ENCODE data around the gene THSD4.

THSD4 gene

DNA sequence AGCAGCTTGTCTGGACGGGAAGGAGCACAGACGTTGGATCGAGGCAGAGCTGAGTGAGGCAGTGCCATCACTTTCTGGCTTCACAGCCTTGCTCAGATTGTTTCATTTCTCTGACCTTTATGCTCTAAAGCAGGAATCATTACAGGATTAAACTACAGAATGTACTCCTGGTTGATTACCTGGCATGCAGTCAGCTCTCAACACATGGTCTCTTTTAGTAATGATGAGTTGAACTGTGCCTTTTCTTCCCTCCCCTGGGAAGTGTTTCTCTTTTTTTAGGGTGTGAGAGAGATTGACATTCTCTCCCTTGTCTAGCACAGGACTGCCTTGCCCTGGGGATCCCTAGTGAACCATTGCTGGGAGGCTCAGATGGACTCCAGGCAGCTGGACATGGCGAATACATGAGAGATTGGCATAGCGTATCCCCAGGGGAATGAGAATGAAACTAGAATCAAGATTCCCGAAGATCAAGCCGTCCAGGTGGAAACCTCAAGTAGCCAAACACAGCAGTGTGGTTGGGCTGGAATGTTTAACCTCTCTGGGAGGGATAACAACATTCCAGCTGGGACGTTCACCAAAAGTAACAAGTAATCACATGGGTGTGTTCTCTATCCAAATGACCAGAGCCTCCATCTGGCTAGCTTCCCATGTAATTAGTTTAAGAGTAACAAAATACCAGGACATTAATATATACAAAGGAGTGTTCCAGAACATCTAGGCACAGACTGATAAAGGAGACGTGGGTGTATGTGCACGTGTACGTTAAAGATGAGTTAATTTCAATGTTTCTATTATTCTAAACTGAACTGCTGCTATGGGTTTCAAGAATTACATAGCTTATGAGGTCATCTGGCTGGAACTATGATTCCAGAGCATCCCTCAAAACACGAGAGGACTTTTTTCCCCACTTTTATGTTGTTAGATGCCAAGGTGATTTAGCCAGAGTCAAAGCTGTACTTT is 576.5 kb downstream of the THSD4 start:
- Histone ChIP-seq H3K9ac (ENCODE audit: low read length) (no peak overlapping the region), H3K4me2 (ENCODE audit: low read length) (no peak overlapping the region), H3K27me3 (ENCODE audit: insufficient read depth, low read length) (no peaks in the 10 kb centered on the region), H3K36me3 (ENCODE audit: insufficient read depth, low read length) (no peaks in the 10 kb centered on the region), H3K79me2 (ENCODE audit: insufficient read depth, low read length) (no peaks in the 10 kb centered on the region), H3K9me3 (ENCODE audit: low read length) (no peaks in the 10 kb centered on the region), H4K20me1 (ENCODE audit: insufficient read depth, low read length) (no peaks in the 10 kb centered on the region), H3K4me3 (ENCODE audit: low read depth, low read length, poor library complexity, severe bottlenecking) (no peak overlapping the region), H3K4me1 (ENCODE audit: insufficient read depth, low read length, severe bottlenecking) (no peaks in the 10 kb centered on the region), H3K27ac (ENCODE audit: low read depth, low read length, poor library complexity, severe bottlenecking) (no peak overlapping the region), H3F3A (ENCODE audit: insufficient read depth, low read length) (no peaks in the 10 kb centered on the region), H2AFZ (ENCODE audit: low read length) (no peak overlapping the region), H3K9me2 (ENCODE audit: low read depth, low read length) (no peaks in the 10 kb centered on the region)
- TF ChIP-seq, protein P1, sequence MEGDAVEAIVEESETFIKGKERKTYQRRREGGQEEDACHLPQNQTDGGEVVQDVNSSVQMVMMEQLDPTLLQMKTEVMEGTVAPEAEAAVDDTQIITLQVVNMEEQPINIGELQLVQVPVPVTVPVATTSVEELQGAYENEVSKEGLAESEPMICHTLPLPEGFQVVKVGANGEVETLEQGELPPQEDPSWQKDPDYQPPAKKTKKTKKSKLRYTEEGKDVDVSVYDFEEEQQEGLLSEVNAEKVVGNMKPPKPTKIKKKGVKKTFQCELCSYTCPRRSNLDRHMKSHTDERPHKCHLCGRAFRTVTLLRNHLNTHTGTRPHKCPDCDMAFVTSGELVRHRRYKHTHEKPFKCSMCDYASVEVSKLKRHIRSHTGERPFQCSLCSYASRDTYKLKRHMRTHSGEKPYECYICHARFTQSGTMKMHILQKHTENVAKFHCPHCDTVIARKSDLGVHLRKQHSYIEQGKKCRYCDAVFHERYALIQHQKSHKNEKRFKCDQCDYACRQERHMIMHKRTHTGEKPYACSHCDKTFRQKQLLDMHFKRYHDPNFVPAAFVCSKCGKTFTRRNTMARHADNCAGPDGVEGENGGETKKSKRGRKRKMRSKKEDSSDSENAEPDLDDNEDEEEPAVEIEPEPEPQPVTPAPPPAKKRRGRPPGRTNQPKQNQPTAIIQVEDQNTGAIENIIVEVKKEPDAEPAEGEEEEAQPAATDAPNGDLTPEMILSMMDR (IDR thresholded peaks at IDR 0.05; ENCODE audit: low read length), result no peak
- no peak for TF ChIP-seq EZH2 (IDR thresholded peaks at IDR 0.05; ENCODE audit: borderline replicate concordance, low read length)

GRCh38 chr15:71697236-71697635 is 582.0 kb downstream of the THSD4 start:
- Histone ChIP-seq H3F3A (ENCODE audit: insufficient read depth, low read length) (no peaks in the 10 kb centered on the region), H3K9me3 (ENCODE audit: low read length) (no peaks in the 10 kb centered on the region), H3K27ac (ENCODE audit: low read depth, low read length, poor library complexity, severe bottlenecking) (no peak overlapping the region), H3K79me2 (ENCODE audit: insufficient read depth, low read length) (no peaks in the 10 kb centered on the region), H3K36me3 (ENCODE audit: insufficient read depth, low read length) (no peaks in the 10 kb centered on the region), H3K9me2 (ENCODE audit: low read depth, low read length) (no peaks in the 10 kb centered on the region), H3K4me3 (ENCODE audit: low read depth, low read length, poor library complexity, severe bottlenecking) (no peak overlapping the region), H4K20me1 (ENCODE audit: insufficient read depth, low read length) (no peaks in the 10 kb centered on the region), H3K4me1 (ENCODE audit: insufficient read depth, low read length, severe bottlenecking) (no peaks in the 10 kb centered on the region), H3K9ac (ENCODE audit: low read length) (no peak overlapping the region), H3K4me2 (ENCODE audit: low read length) (no peak overlapping the region), H3K27me3 (ENCODE audit: insufficient read depth, low read length) (0 out of 2 replicates have a peak, but pooled peaks cover 4% of the 10 kb centered on the region), H2AFZ (ENCODE audit: low read length) (no peak overlapping the region)
- no peak for TF ChIP-seq EZH2 (IDR thresholded peaks at IDR 0.05; ENCODE audit: borderline replicate concordance, low read length)
- TF ChIP-seq, protein P1 (IDR thresholded peaks at IDR 0.05; ENCODE audit: low read length), result no peak

DNA sequence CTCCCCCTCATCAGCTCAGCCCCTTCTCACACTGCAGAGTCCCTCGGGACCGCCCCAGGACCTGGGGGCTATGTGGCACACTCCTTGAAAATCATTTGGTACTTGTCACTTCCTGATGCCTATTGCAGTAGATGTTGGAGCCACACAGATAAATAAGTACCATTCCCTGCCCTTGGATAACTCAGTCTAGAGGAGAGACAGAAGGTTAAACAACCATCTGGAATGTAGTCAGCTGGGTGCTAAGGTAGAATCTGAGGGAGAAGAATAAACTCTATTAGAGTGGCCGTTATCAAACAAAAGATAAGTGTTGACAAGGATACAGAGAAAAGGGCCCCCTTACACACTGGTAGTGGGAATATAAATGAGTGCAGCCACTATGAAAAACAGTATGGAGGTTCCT is 582.8 kb downstream of the THSD4 start:
- Histone ChIP-seq H3K9me3 (ENCODE audit: low read length) (no peaks in the 10 kb centered on the region), H2AFZ (ENCODE audit: low read length) (no peak overlapping the region), H3K4me3 (ENCODE audit: low read depth, low read length, poor library complexity, severe bottlenecking) (no peak overlapping the region), H3K79me2 (ENCODE audit: insufficient read depth, low read length) (no peaks in the 10 kb centered on the region), H3K27me3 (ENCODE audit: insufficient read depth, low read length) (peaks cover 4% of the 10 kb centered on the region; the same call in 1 of the 2 replicates), H4K20me1 (ENCODE audit: insufficient read depth, low read length) (no peaks in the 10 kb centered on the region), H3K27ac (ENCODE audit: low read depth, low read length, poor library complexity, severe bottlenecking) (no peak overlapping the region), H3K9me2 (ENCODE audit: low read depth, low read length) (no peaks in the 10 kb centered on the region), H3K9ac (ENCODE audit: low read length) (no peak overlapping the region), H3K4me1 (ENCODE audit: insufficient read depth, low read length, severe bottlenecking) (no peaks in the 10 kb centered on the region), H3K4me2 (ENCODE audit: low read length) (no peak overlapping the region), H3F3A (ENCODE audit: insufficient read depth, low read length) (no peaks in the 10 kb centered on the region), H3K36me3 (ENCODE audit: insufficient read depth, low read length) (no peaks in the 10 kb centered on the region)
- no peak for TF ChIP-seq EZH2 (IDR thresholded peaks at IDR 0.05; ENCODE audit: borderline replicate concordance, low read length)
- TF ChIP-seq, protein P1 (IDR thresholded peaks at IDR 0.05; ENCODE audit: low read length), result no peak
